Thyroid gland (tissue), 4 donors: Measurements from ENCODE around the gene CARD14. TPM values are rescaled to one million over a fixed set of nuclear protein-coding genes. Genes with fewer than 3 reads are reported as not detected.
"Not testable (repeated sequence)": the region's sequence is repeated elsewhere in the genome, so short reads cannot be mapped to it uniquely, and the experiment has no call there.

Experiments
- DNase-seq, 2 donors: peaks; one replicate each; pipeline ENCODE4 v3.0.0-alpha.2; 2019
- H3K27ac ChIP-seq, 3 donors: fragments of 200-600 bp; sonication (generic); 1 replicate in 2 of 3; 2 replicates in 1 of 3; pipeline ENCODE4 v1.5.1; 2016 to 2019; ENCODE audit warnings: mild to moderate bottlenecking in 1 of 3, moderate library complexity in 1 of 3
- H3K27me3 ChIP-seq: fragments of 200-600 bp; sonication (generic); one replicate; pipeline ENCODE4 v1.5.1; 2019
- H3K36me3 ChIP-seq, 2 donors: fragments of 200-600 bp; sonication (generic); one replicate each; pipeline ENCODE4 v1.5.1; 2016 to 2019
- H3K4me1 ChIP-seq, 2 donors: fragments of 200-600 bp; sonication (generic); one replicate each; pipeline ENCODE4 v1.5.1; 2017 to 2019
- H3K4me3 ChIP-seq, 3 donors: fragments of 200-600 bp; sonication (generic); replicated peaks in 1 of 3; 1 replicate in 2 of 3; 2 replicates in 1 of 3; pipeline ENCODE4 v1.5.1; 2016; ENCODE audit warnings: mild to moderate bottlenecking in 1 of 3
- H3K9me3 ChIP-seq: fragments of 200-600 bp; sonication (generic); one replicate; pipeline ENCODE4 v1.5.1; 2017
- POLR2A ChIP-seq, 2 donors: fragments of 450-650 bp; IDR thresholded peaks; one replicate each; pipeline ENCODE4 v1.6.1; 2017; ENCODE audit warnings: antibody characterized with exemption in 2 of 2, mild to moderate bottlenecking in 2 of 2, moderate library complexity in 1 of 2
- WGBS, 2 donors: methylation state at CpG; one replicate each; pipeline ENCODE4 v1.1.5; 2017; 5-methylcytosine and 5-hydroxymethylcytosine counted together
- intact Hi-C: fragments of 100-400 bp; cut with DNase I; formaldehyde crosslinking; loops from one replicate; pipeline ENCODE4 v1.15.1; 2023
- total RNA-seq, 4 donors: library from RNA; depleted of rRNA; stranded (reverse); fragments of >200 nt; gene quantifications; one replicate each; pipeline ENCODE4 v1.2.3, GENCODE V29; 2016
- TF ChIP-seq, protein P1 (sequence below), 6 experiments: fragments of 200-600 bp in 3 of 6; fragments of 450-650 bp in 3 of 6; sonication (generic) in 3 of 6; IDR thresholded peaks; one replicate each; pipeline ENCODE4 v1.5.1; 2016 to 2019; ENCODE audit warnings: antibody characterized with exemption in 6 of 6, mild to moderate bottlenecking in 2 of 6, inconsistent platforms in 1 of 6, moderate library complexity in 1 of 6

Gene CARD14
- total RNA-seq, 4 donors from 2014 or later: 0.34 to 3.9 TPM; not detected in 2

DNA sequence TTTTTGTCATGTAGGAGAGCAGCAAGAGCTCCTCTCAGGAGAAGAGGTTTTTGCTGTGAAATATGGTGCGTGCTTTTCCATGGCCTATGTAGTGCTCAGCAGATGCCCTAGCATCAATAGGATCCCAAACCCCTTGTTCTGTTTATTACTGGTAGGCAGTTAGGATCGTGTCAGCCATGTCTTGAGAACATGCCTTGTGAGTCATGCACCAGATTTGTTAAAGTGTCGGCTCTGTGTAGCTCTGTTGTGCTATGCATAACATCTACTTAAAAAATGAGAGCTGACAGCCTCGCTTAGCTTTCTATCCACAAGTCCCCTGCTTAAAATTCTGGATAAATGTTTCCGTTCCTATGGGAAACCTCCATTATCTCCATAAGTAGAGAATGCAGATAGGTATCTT, 18.5 kb upstream of the CARD14 start:
- H3K4me1 ChIP-seq: peaks cover 5 to 7% of the 10 kb centered on the region in 2 donors
- no peaks in the 10 kb centered on the region for H3K36me3 ChIP-seq
- DNase-seq: no peak
- TF ChIP-seq POLR2A (IDR thresholded peaks at IDR 0.05): no peak
- TF ChIP-seq, protein P1, sequence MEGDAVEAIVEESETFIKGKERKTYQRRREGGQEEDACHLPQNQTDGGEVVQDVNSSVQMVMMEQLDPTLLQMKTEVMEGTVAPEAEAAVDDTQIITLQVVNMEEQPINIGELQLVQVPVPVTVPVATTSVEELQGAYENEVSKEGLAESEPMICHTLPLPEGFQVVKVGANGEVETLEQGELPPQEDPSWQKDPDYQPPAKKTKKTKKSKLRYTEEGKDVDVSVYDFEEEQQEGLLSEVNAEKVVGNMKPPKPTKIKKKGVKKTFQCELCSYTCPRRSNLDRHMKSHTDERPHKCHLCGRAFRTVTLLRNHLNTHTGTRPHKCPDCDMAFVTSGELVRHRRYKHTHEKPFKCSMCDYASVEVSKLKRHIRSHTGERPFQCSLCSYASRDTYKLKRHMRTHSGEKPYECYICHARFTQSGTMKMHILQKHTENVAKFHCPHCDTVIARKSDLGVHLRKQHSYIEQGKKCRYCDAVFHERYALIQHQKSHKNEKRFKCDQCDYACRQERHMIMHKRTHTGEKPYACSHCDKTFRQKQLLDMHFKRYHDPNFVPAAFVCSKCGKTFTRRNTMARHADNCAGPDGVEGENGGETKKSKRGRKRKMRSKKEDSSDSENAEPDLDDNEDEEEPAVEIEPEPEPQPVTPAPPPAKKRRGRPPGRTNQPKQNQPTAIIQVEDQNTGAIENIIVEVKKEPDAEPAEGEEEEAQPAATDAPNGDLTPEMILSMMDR (IDR thresholded peaks at IDR 0.05): no peak
- intact Hi-C loops: no loop called here
- H3K27me3 ChIP-seq: no peaks in the 10 kb centered on the region
- H3K4me3 ChIP-seq: no peak overlapping the region
- H3K27ac ChIP-seq: no peak overlapping the region
- H3K9me3 ChIP-seq: no peaks in the 10 kb centered on the region
- WGBS, 2 donors: 68 to 78% methylated on average over 5 of the region's 5 CpGs

DNA sequence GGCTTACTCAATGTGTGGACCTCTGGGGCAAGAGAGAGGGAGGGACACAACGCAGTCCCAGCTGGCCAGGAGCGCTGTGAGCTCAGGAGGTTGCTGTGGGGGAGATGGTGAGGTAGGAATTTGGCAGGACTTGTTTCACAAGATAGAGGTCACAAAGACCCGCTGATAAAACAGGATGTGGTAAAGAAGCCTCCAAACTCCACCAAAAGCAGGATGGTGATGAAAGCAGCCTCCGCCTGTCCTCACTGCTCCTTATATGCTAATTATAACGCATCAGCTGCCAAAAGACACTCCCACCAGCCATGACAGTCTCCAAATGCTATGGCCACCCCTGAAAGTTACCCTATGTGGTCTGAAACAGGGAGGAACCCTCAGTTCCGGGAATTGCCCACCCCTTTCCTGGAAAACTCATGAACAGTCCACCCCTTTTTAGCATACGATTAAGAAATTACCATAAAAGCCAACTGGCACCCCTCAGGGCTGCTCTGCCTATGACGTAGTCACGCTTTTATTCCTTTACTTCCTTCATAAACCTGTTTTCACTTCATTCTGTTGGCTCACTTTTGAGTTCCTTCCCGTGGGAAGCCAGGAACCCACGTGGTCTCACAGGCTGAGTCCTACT, 17.6 kb upstream of the CARD14 start:
- no peaks in the 10 kb centered on the region for H3K27me3 ChIP-seq
- H3K4me3 ChIP-seq: no peak overlapping the region
- H3K27ac ChIP-seq: no peak overlapping the region
- no peaks in the 10 kb centered on the region for H3K36me3 ChIP-seq
- no peak for DNase-seq
- no peaks in the 10 kb centered on the region for H3K9me3 ChIP-seq
- TF ChIP-seq POLR2A (IDR thresholded peaks at IDR 0.05): no peak
- TF ChIP-seq, protein P1 (IDR thresholded peaks at IDR 0.05): no peak
- H3K4me1 ChIP-seq: peaks cover 5 to 7% of the 10 kb centered on the region in 2 donors
- intact Hi-C loops: no loop called here
- WGBS, 2 donors: 78 to 79% methylated on average over 11 of the region's 11 CpGs

DNA sequence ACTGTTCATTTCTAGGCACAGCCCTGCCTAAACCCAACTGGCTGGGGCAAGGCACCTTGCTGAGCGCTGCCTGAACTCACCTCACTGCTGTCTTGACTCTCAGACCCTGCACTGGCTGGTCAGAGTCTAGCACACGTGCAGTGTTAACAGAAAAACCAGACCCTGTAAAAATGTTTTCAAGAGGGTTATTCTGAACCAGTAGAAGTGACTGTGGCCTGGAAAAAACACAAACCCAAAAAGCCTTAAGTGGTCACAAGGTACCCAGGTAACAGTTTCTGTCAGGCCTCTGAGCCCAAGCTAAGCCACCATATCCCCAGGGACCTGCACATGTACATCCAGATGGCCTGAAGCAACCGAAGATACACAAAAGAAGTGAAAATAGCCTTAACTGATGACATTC, 16.8 kb upstream of the CARD14 start:
- Histone ChIP-seq H3K27ac (no peak overlapping the region), H3K4me3 (no peak overlapping the region), H3K27me3 (no peaks in the 10 kb centered on the region), H3K36me3 (no peaks in the 10 kb centered on the region), H3K9me3 (no peaks in the 10 kb centered on the region), H3K4me1 (peaks cover 3 to 6% of the 10 kb centered on the region in 2 donors)
- intact Hi-C loops: no loop called here
- 64 to 72% methylated on average over 3 of the region's 3 CpGs for WGBS, 2 donors
- DNase-seq: no peak
- TF ChIP-seq POLR2A (IDR thresholded peaks at IDR 0.05): no peak
- TF ChIP-seq, protein P1 (IDR thresholded peaks at IDR 0.05): no peak

DNA sequence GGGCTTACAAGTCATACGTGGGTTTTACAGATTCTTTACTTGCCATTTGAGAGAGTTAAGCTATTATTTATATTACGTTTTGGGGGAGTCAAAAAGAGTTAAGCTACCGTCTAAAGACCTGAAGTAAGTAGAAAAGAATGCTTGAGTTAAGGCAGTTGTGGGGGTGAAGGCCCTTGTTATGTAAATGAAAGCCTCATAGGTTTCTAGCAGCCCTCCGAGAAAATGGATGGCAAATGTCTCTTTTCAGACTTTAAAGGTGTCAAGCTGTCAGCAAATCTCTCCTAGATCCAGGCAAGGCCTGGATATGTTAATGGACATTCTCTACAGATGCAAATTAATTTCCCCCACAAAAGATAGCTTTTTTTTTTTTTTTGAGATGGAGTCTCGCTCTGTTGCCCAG, 15.7 kb upstream of the CARD14 start:
- intact Hi-C loops: no loop called here
- Histone ChIP-seq H3K36me3 (no peaks in the 10 kb centered on the region), H3K27me3 (no peaks in the 10 kb centered on the region), H3K4me1 (peaks cover 0 to 3% of the 10 kb centered on the region in 2 donors), H3K9me3 (no peaks in the 10 kb centered on the region), H3K27ac (no peak overlapping the region), H3K4me3 (no peak overlapping the region)
- TF ChIP-seq, protein P1 (IDR thresholded peaks at IDR 0.05): no peak
- TF ChIP-seq POLR2A (IDR thresholded peaks at IDR 0.05): no peak
- DNase-seq: no peak
- WGBS, 2 donors: 71 to 73% methylated on average over 5 of the region's 5 CpGs

DNA sequence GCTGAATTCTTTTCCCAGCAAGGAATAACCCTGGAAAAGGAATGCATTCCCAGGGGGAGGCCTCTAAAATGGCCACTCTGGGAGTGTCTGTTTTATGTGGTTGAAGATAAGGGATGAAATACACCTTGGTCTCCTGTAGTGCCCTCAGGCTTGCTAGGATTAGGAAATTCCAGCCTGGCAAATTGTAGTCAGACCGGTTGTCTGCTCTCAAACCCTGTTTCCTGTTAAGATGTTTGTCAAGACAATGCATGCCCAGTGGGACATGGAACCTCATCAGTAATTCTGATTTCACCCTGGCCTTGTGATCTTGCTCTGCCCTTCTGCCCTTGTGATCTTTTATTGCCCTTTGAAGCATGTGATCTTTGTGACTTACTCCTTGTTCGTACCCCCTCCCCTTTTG, 14.2 kb upstream of the CARD14 start:
- H3K4me1 ChIP-seq, intact Hi-C loops, H3K27me3 ChIP-seq, H3K4me3 ChIP-seq, H3K27ac ChIP-seq, H3K36me3 ChIP-seq, H3K9me3 ChIP-seq, DNase-seq: not testable (repeated sequence)
- WGBS, 2 donors: 44 to 51% methylated on average over 2 of the region's 2 CpGs
